SKM-1 treated with dmso at 0.1 percent for 144 hours (cell line): ENCODE measurements around the gene CEP57L1.
"Not testable (repeated sequence)": the region's sequence is repeated elsewhere in the genome, so short reads cannot be mapped to it uniquely, and the experiment has no call there.

Source experiments
- DNase-seq: peaks from one replicate; lab custom pipeline; 2025; ENCODE audit not compliant: unreplicated experiment; lab: John Stamatoyannopoulos, UW

Gene CEP57L1

DNA sequence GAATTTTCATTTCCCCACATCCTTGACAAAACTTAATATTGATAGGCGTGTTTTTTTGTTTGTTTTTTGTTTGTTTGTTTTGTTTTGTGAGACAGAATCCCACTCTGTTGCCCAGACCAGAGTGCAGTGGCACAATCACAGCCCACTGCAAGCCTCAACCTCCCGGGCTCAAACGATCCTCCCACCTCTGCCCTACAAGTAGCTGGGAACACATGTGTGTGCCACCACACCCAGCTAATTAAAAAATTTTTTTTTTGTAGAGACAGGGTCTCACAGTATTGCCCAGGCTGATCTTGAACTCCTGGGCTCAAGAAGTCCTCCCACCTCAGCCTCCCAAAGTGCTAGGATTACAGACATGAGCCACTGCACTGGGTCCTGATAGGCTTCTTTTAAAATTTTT lies 9.2 kb downstream of the CEP57L1 start:
- no peak for DNase-seq

- no peak for DNase-seq
These were observed 10.4 kb downstream of the CEP57L1 start for GRCh38 chr6:109105681-109106080.

- not testable (repeated sequence) for DNase-seq
These were observed 14.4 kb downstream of the CEP57L1 start for GRCh38 chr6:109109663-109110062.

GRCh38 chr6:109112663-109113062 lies 17.4 kb downstream of the CEP57L1 start:
- not testable (repeated sequence) for DNase-seq

GRCh38 chr6:109117346-109118035 lies 22.2 kb downstream of the CEP57L1 start:
- DNase-seq, result peak; percentile 66

DNA sequence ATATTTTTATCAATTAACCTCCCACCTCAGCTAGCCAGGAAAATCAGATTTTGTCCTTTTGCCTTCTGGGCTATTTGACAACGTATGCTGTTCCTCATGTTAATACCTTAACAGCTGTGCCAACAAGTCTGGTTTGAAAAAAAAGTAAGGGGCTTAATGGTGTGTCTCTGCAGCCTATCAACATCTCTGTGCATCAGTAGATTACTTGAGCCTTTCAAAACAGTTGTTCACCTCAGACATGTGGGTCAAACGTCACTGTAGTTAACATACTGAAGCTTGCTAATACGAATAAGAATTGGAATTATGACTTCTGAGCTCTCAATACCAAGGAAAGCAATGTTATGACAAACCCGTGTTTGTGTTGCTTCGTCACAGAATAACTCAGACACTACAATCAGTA lies 23.0 kb downstream of the CEP57L1 start:
- DNase-seq, result no peak

GRCh38 chr6:109118871-109119354 lies 23.6 kb downstream of the CEP57L1 start:
- DNase-seq, result no peak

DNA sequence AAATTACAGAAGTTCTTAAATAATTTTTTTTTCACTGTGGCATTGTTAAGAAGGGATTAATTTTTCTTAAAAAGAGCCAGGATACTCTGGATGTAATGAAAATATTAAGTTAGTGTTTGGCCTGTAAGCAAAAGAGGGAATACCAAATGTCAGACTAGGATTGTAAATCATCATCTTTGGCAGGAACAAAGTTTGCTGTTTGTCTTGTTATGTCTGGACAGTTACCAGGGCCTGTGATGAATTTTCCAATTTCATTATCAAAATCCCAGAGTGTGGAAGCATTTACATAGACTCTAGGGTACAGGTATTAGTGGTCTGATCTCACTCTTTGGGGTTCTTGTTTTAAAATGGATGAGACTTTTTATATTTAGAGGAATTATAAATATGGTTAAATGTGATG lies 26.1 kb downstream of the CEP57L1 start:
- DNase-seq, result no peak

- no peak for DNase-seq
These were observed 28.9 kb downstream of the CEP57L1 start for GRCh38 chr6:109124219-109124618.

GRCh38 chr6:109125504-109125903 lies 30.2 kb downstream of the CEP57L1 start:
- DNase-seq, result no peak

GRCh38 chr6:109130065-109130464 lies 34.8 kb downstream of the CEP57L1 start:
- no peak for DNase-seq

DNA sequence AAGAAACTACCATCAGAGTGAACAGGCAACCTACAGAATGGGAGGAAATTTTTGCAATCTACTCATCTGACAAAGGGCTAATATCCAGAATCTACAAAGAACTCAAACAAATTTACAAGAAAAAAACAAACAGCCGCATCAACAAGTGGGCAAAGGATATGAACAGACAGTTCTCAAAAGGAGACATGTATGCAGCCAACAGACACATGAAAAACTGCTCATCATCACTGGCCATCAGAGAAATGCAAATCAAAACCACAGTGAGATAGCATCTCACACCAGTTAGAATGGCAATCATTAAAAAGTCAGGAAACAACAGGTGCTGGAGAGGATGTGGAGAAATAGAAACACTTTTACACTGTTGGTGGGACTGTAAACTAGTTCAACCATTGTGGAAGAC lies 40.3 kb downstream of the CEP57L1 start:
- not testable (repeated sequence) for DNase-seq

DNA sequence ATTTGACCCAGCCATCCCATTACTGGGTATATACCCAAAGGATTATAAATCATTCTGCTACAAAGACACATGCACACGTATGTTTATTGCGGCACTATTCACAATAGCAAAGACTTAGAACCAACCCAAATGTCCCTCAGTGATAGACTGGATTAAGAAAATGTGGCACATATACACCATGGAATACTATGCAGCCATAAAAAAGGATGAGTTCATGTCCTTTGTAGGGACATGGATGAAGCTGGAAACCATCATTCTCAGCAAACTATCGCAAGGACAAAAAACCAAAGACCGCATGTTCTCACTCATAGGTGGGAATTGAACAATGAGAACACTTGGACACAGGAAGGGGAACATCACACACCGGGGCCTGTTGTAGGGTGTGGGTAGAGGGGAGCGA lies 40.7 kb downstream of the CEP57L1 start:
- not testable (repeated sequence) for DNase-seq

DNA sequence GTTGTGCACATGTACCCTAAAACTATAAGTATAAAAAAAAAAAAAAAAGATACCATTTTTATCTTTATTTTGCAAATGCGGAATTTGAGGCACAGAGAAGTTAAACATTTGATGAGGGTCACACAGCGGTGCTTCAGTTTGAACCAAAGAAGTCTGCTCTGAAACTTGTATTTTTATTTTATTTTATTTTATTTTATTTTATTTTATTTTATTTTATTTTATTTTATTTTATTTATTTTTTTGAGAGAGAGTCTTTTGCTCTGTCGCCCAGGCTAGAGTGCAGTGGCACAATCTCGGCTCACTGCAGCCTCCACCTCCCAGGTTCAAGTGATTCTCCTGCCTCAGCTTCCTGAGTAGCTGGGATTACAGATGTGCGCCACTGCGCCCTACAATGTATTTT lies 41.2 kb downstream of the CEP57L1 start:
- not testable (repeated sequence) for DNase-seq

GRCh38 chr6:109139109-109139508 lies 43.8 kb downstream of the CEP57L1 start:
- DNase-seq, result no peak

GRCh38 chr6:109142067-109142466 lies 46.8 kb downstream of the CEP57L1 start:
- not testable (repeated sequence) for DNase-seq

DNA sequence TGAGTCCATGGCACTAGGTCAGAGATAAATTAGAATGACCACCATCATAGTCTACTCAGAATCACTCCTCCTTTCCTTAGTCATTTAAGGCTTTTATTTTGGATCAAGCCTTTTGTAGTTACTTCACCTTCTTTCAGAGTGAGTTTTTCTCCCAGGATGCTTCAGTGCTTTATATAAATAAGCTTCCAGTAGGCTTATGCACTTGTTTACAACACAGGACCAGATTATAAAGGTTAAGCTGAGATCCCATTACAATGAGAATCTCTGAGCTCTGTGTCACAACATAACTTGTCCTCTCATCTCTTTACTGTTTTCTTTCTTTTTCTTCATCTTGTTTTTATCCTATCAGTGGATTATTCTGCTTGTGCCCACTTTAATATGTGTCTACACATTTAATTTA lies 47.9 kb downstream of the CEP57L1 start:
- DNase-seq, result no peak

GRCh38 chr6:109148251-109148650 lies 52.9 kb downstream of the CEP57L1 start:
- not testable (repeated sequence) for DNase-seq

DNA sequence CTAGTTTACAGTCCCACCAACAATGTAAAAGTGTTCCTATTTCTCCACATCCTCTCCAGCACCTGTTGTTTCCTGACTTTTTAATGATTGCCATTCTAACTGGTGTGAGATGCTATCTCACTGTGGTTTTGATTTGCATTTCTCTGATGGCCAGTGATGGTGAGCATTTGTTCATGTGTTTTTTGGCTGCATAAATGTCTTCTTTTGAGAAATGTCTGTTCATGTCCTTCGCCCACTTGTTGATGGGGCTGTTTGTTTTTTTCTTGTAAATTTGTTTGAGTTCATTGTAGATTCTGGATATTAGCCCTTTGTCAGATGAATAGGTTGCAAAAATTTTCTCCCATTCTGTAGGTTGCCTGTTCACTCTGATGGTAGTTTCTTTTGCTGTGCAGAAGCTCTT lies 53.4 kb downstream of the CEP57L1 start:
- DNase-seq, result not testable (repeated sequence)

- DNase-seq, result no peak
These were observed 58.4 kb downstream of the CEP57L1 start for GRCh38 chr6:109153752-109154151.

DNA sequence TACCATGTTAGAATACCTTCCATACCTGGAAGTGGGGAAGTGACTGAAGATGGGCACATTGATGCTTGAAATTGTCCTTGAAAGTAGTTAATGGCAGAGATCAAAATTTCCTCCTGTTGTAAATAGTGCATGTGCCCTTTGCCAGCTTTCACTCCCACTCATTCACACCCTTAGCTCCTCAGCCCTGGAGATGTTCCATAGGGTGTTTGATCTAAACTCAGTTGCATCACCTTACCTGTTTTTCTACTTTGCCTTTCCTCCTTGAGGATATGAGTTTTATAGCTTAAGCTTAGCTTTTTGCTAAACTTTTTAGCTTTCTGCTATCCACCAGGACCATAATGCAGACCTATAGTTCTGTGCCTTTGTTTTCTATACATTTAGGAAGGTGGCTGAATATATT lies 69.0 kb downstream of the CEP57L1 start:
- no peak for DNase-seq

DNA sequence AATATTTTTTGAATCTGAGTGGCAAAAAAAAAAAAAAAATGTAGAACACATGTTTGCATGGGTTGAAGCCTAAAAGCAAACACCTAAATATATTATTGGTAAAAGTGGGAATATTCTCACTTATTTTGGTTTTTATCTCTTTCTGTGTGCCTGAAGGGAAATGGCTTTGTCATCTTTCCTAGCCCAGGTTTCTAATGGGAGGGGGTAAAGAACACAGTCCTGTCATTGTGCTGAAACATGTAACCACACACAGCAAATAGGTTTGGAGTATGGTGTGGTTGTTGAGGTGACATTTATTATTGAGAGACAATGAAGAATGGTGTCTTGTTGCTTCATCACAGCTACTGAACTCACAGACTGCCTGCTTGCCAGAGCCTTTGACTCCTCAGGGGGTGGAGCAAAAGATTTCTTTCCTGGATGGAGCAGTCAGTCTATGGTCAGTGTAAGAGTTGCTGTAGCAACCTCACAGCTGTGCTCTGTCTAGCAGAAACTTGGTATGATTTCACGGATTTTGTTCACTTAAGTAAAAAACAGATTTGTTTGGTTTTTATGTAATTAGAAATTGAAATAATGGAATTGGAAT lies 70.2 kb downstream of the CEP57L1 start:
- DNase-seq, result peak; percentile 7

DNA sequence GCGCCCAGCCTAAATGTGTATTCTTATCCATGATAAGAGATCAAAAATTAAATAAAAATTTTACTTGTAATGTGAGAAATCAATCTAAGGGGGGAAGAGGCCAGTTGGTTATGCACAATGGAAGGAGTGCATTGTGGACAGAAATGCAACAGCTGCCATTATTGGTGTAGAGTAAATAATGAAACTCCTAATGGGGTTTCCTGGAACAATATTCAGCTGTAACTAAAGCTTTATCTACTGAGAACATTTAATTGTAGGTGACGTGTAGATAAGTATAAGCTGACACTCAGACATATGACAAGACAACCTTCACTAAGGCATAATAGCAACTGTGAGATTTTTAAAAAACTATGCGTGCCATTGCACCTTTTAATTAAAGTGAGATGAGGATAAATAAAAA lies 71.4 kb downstream of the CEP57L1 start:
- no peak for DNase-seq
